Measurements from ENCODE around the gene BUD13.
A peak's percentile ranks its signal among the peaks of the same experiment; 100 is the strongest.

Gene BUD13

GRCh38 chr11:116727990-116728389 lies 44.8 kb downstream of the BUD13 start:
- no peak for DNase-seq (ENCODE audit: low read depth, low spot score)
- no peak overlapping the region for H3K4me3 ChIP-seq (ENCODE audit: low read length)

- DNase-seq (ENCODE audit: low read depth, low spot score) = no peak
- H3K4me3 ChIP-seq (ENCODE audit: low read length) = no peak overlapping the region
Observed at GRCh38 chr11:116725434-116726221, 47.2 kb downstream of the BUD13 start.

GRCh38 chr11:116724813-116725212 lies 48.0 kb downstream of the BUD13 start:
- no peak overlapping the region for H3K4me3 ChIP-seq (ENCODE audit: low read length)
- DNase-seq (ENCODE audit: low read depth, low spot score) = no peak

GRCh38 chr11:116723511-116723910 lies 49.3 kb downstream of the BUD13 start:
- no peak for DNase-seq (ENCODE audit: low read depth, low spot score)

GRCh38 chr11:116721988-116722387 lies 50.8 kb downstream of the BUD13 start:
- H3K4me3 ChIP-seq (ENCODE audit: low read length) = no peak overlapping the region
- DNase-seq (ENCODE audit: low read depth, low spot score) = no peak

More at GRCh38 chr11:116723511-116723910, 49.3 kb downstream of the BUD13 start:
- no peak overlapping the region for H3K4me3 ChIP-seq (ENCODE audit: low read length)

GRCh38 chr11:116720895-116721294 lies 51.9 kb downstream of the BUD13 start:
- H3K4me3 ChIP-seq (ENCODE audit: low read length) = no peak overlapping the region
- DNase-seq (ENCODE audit: low read depth, low spot score) = no peak

- no peak for DNase-seq (ENCODE audit: low read depth, low spot score)
- H3K4me3 ChIP-seq (ENCODE audit: low read length) = no peak overlapping the region
Observed at GRCh38 chr11:116718955-116719501, 53.8 kb downstream of the BUD13 start.

GRCh38 chr11:116716621-116717020 lies 56.2 kb downstream of the BUD13 start:
- no peak for DNase-seq (ENCODE audit: low read depth, low spot score)
- no peak overlapping the region for H3K4me3 ChIP-seq (ENCODE audit: low read length)

GRCh38 chr11:116715383-116715782 lies 57.4 kb downstream of the BUD13 start:
- no peak overlapping the region for H3K4me3 ChIP-seq (ENCODE audit: low read length)
- no peak for DNase-seq (ENCODE audit: low read depth, low spot score)

- H3K4me3 ChIP-seq (ENCODE audit: low read length) = no peak overlapping the region
Observed at GRCh38 chr11:116714902-116715301, 57.9 kb downstream of the BUD13 start.

GRCh38 chr11:116712428-116712827 lies 60.4 kb downstream of the BUD13 start:
- DNase-seq (ENCODE audit: low read depth, low spot score) = no peak
- no peak overlapping the region for H3K4me3 ChIP-seq (ENCODE audit: low read length)

More at GRCh38 chr11:116714902-116715301, 57.9 kb downstream of the BUD13 start:
- DNase-seq (ENCODE audit: low read depth, low spot score) = no peak

- H3K4me3 ChIP-seq (ENCODE audit: low read length) = no peak overlapping the region
- no peak for DNase-seq (ENCODE audit: low read depth, low spot score)
Observed at GRCh38 chr11:116710762-116711161, 62.0 kb downstream of the BUD13 start.

GRCh38 chr11:116710001-116710674 lies 62.6 kb downstream of the BUD13 start:
- DNase-seq (ENCODE audit: low read depth, low spot score) = no peak
- H3K4me3 ChIP-seq (ENCODE audit: low read length) = no peak overlapping the region

GRCh38 chr11:116707746-116708145 lies 65.0 kb downstream of the BUD13 start:
- no peak for DNase-seq (ENCODE audit: low read depth, low spot score)
- no peak overlapping the region for H3K4me3 ChIP-seq (ENCODE audit: low read length)

GRCh38 chr11:116707161-116707629 lies 65.6 kb downstream of the BUD13 start:
- no peak for DNase-seq (ENCODE audit: low read depth, low spot score)

GRCh38 chr11:116703421-116703820 lies 69.4 kb downstream of the BUD13 start:
- H3K4me3 ChIP-seq (ENCODE audit: low read length) = no peak overlapping the region

More at GRCh38 chr11:116707161-116707629, 65.6 kb downstream of the BUD13 start:
- no peak overlapping the region for H3K4me3 ChIP-seq (ENCODE audit: low read length)

GRCh38 chr11:116702772-116703385 lies 69.9 kb downstream of the BUD13 start:
- peak; percentile 36 for DNase-seq (ENCODE audit: low read depth, low spot score)
- no peak overlapping the region for H3K4me3 ChIP-seq (ENCODE audit: low read length)

More at GRCh38 chr11:116703421-116703820, 69.4 kb downstream of the BUD13 start:
- peak; percentile 60 for DNase-seq (ENCODE audit: low read depth, low spot score)

- no peak overlapping the region for H3K4me3 ChIP-seq (ENCODE audit: low read length)
- DNase-seq (ENCODE audit: low read depth, low spot score) = no peak
Observed at GRCh38 chr11:116701876-116702275, 70.9 kb downstream of the BUD13 start.

GRCh38 chr11:116701297-116701801 lies 71.4 kb downstream of the BUD13 start:
- H3K4me3 ChIP-seq (ENCODE audit: low read length) = no peak overlapping the region
- DNase-seq (ENCODE audit: low read depth, low spot score) = no peak
